Ovary (tissue), 3 donors: ENCODE data around the gene TATDN2.

ENCODE experiments used
- POLR2A ChIP-seq: fragments of 450-650 bp; IDR thresholded peaks from one replicate; pipeline ENCODE4 v1.6.1; 2017; ENCODE audit warnings: antibody characterized with exemption, mild to moderate bottlenecking, moderate library complexity
- TF ChIP-seq, protein P1 (sequence below), 3 donors: fragments of 450-650 bp in 2 of 3; fragments of 200-600 bp in 1 of 3; IDR thresholded peaks; one replicate each; pipeline versions ENCODE4 v1.5.1 to v1.8.0; 2016 to 2022; ENCODE audit warnings: antibody characterized with exemption in 3 of 3, mild to moderate bottlenecking in 1 of 3
- donor health status: DM: no; HTN: no; CAD: no.

DNA sequence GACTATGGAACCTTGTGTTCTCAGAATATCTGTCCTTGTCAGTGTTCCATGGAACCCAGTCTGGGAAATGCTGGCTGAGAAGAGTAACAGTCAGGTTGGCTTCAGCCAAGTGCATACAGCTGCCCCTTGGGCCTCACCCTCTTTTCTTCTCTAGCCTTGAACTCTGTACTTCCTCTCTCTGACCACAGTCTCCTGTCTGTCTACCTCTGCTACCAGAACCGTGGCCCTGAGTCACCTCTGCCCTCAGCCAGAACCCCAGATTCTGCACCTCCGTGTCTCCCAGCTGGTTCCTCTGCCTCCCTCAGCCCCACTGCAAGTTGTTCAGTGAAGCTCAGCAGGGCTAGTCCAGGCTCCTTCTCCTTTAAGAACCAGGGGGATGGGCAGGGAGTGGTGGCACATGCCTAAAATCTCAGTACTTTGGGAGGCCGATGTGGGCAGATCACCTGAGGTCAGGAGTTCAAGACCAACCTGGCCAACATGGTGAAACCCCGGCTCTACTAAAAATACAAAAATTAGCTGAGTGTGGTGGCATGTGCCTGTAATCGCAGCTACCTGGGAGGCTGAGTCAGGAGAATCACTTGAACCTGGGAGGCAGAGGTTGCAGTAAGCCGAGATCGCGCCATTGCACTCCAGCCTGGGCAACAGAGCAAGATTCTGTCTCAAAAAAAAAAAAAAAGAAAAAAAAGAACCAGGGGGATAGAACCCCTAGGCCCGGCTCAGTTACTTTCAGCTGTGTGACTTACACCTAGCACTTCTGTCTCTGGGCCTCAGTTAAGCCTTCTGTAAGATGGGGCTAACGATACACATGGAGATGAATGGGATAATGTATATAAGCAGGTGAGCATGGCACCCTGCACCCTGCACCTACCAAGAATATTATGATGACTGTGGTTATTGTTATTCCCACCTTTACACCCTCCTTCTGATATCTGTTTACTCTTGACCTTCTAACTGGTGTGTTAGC lies 24.3 kb upstream of the TATDN2 start:
- TF ChIP-seq, protein P1, sequence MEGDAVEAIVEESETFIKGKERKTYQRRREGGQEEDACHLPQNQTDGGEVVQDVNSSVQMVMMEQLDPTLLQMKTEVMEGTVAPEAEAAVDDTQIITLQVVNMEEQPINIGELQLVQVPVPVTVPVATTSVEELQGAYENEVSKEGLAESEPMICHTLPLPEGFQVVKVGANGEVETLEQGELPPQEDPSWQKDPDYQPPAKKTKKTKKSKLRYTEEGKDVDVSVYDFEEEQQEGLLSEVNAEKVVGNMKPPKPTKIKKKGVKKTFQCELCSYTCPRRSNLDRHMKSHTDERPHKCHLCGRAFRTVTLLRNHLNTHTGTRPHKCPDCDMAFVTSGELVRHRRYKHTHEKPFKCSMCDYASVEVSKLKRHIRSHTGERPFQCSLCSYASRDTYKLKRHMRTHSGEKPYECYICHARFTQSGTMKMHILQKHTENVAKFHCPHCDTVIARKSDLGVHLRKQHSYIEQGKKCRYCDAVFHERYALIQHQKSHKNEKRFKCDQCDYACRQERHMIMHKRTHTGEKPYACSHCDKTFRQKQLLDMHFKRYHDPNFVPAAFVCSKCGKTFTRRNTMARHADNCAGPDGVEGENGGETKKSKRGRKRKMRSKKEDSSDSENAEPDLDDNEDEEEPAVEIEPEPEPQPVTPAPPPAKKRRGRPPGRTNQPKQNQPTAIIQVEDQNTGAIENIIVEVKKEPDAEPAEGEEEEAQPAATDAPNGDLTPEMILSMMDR (IDR thresholded peaks at IDR 0.05): no peak
- no peak for TF ChIP-seq POLR2A
